ENCODE measurements around the gene ZSWIM1. TPM values are rescaled to one million over a fixed set of nuclear protein-coding genes. Genes with fewer than 3 reads are reported as not detected.

ZSWIM1 gene
- total and polyA plus RNA-seq, 2 donors from 2014 or later, result 6.7 to 13.1 TPM

DNA sequence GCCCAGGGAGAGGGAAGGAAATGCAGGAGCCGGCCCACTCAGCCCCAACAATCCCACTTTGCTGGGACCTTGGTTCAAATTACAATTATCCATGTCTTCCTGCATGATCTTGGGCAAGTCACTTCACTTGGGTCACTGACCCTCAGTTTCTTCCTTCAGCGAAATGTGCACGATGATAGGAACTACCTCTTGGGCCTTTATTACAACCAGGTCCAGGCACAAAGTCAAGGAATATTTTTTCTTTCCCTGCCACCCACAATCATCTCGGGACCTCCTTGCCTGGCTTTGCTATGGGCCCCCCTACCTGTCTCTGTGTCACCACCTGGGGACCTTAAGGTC, 31.3 kb downstream of the ZSWIM1 start:
- no peaks in the 10 kb centered on the region for H3K27me3 ChIP-seq (ENCODE audit: control insufficient read depth, insufficient read depth, low read length)
- no peaks in the 10 kb centered on the region for H3K36me3 ChIP-seq (ENCODE audit: control insufficient read depth in 2 of 3, insufficient read depth in 3 of 3, low read length in 3 of 3)
- intact Hi-C loops (cut with DNase I), result no loop called here
- TF ChIP-seq, protein P1, sequence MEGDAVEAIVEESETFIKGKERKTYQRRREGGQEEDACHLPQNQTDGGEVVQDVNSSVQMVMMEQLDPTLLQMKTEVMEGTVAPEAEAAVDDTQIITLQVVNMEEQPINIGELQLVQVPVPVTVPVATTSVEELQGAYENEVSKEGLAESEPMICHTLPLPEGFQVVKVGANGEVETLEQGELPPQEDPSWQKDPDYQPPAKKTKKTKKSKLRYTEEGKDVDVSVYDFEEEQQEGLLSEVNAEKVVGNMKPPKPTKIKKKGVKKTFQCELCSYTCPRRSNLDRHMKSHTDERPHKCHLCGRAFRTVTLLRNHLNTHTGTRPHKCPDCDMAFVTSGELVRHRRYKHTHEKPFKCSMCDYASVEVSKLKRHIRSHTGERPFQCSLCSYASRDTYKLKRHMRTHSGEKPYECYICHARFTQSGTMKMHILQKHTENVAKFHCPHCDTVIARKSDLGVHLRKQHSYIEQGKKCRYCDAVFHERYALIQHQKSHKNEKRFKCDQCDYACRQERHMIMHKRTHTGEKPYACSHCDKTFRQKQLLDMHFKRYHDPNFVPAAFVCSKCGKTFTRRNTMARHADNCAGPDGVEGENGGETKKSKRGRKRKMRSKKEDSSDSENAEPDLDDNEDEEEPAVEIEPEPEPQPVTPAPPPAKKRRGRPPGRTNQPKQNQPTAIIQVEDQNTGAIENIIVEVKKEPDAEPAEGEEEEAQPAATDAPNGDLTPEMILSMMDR (IDR thresholded peaks at IDR 0.05; ENCODE audit: borderline replicate concordance, extremely low read depth, insufficient read depth), result no peak
- FAIRE-seq, result no peak
- H3K9me3 ChIP-seq (ENCODE audit: control insufficient read depth in 2 of 3, insufficient read depth in 1 of 3, low read length in 3 of 3), result no peaks in the 10 kb centered on the region
- peaks cover 0 to 8% (median 0%) of the 10 kb centered on the region in 3 donors for H3K4me1 ChIP-seq (ENCODE audit: control insufficient read depth in 2 of 3, insufficient read depth in 2 of 3, low read depth in 1 of 3, low read length in 3 of 3)
- H3K4me3 ChIP-seq (ENCODE audit: low read length in 3 of 3), result peak overlapping the region in 2 of 3 donors; percentile 33 to 67
- DNase-seq, result no peak
- no peak overlapping the region for H3K27ac ChIP-seq (ENCODE audit: low read depth in 2 of 2, low read length in 2 of 2)
- no peak overlapping the region for H3K9ac ChIP-seq (ENCODE audit: low read length in 3 of 3)

DNA sequence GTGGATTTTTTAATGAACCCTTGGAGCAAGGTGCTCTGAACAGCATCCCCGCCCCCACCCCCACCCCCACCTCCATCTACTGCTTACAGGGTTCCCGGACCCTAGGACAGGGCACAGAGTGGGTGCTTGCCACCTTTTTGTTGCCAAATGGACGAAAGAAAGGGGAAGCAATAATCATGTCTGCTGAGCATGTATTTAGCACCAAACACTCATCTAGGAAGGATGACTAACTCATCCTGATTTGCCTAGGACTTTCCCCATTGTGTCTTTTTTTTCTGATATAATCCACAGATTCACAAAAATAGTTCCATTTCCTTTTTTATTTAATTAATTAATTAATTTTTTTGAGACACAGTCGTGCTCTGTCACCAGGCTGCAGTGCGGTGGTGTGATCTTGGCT, 32.1 kb downstream of the ZSWIM1 start:
- H3K36me3 ChIP-seq (ENCODE audit: control insufficient read depth in 2 of 3, insufficient read depth in 3 of 3, low read length in 3 of 3), result no peaks in the 10 kb centered on the region
- TF ChIP-seq, protein P1 (IDR thresholded peaks at IDR 0.05; ENCODE audit: borderline replicate concordance, extremely low read depth, insufficient read depth), result no peak
- peaks cover 0 to 10% (median 0%) of the 10 kb centered on the region in 3 donors for H3K4me1 ChIP-seq (ENCODE audit: control insufficient read depth in 2 of 3, insufficient read depth in 2 of 3, low read depth in 1 of 3, low read length in 3 of 3)
- intact Hi-C loops (cut with DNase I), result no loop called here
- no peak overlapping the region for H3K9ac ChIP-seq (ENCODE audit: low read length in 3 of 3)
- DNase-seq (no peak), FAIRE-seq (no peak)
- no peak overlapping the region for H3K27ac ChIP-seq (ENCODE audit: low read depth in 2 of 2, low read length in 2 of 2)
- H3K9me3 ChIP-seq (ENCODE audit: control insufficient read depth in 2 of 3, insufficient read depth in 1 of 3, low read length in 3 of 3), result no peaks in the 10 kb centered on the region
- no peak overlapping the region for H3K4me3 ChIP-seq (ENCODE audit: low read length in 3 of 3)
- H3K27me3 ChIP-seq (ENCODE audit: control insufficient read depth, insufficient read depth, low read length), result no peaks in the 10 kb centered on the region

DNA sequence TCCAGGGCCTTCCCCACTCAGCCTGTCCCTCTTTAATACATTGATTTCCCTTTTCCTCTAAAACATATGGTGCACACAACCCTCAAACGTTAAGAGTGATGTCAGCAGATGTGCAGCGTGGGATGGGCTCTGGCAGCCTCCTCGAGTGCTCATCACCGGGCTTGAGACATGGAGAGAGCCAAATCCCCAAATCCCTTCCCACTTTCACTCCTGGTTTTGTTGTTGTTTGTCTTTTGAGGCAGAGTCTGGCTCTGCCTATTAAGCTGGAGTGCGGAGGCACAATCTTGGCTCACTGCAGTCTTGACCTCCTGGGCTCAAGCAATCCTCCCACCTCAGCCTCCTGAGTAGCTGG, 36.7 kb downstream of the ZSWIM1 start:
- peaks cover 0 to 15% (median 6%) of the 10 kb centered on the region in 3 donors for H3K4me1 ChIP-seq (ENCODE audit: control insufficient read depth in 2 of 3, insufficient read depth in 2 of 3, low read depth in 1 of 3, low read length in 3 of 3)
- FAIRE-seq, result no peak
- intact Hi-C loops (cut with DNase I), result no loop called here

More for the DNA sequence above, 36.7 kb downstream of the ZSWIM1 start:
- DNase-seq, result peak in 1 of 5 donors; percentile 65
- no peaks in the 10 kb centered on the region for H3K9me3 ChIP-seq (ENCODE audit: control insufficient read depth in 2 of 3, insufficient read depth in 1 of 3, low read length in 3 of 3)
- H3K27ac ChIP-seq (ENCODE audit: low read depth in 2 of 2, low read length in 2 of 2), result peak overlapping the region; percentile 51 to 86
- no peak overlapping the region for H3K4me3 ChIP-seq (ENCODE audit: low read length in 3 of 3)
- H3K9ac ChIP-seq (ENCODE audit: low read length in 3 of 3), result no peak overlapping the region
- TF ChIP-seq, protein P1 (IDR thresholded peaks at IDR 0.05; ENCODE audit: borderline replicate concordance, extremely low read depth, insufficient read depth), result no peak
- no peaks in the 10 kb centered on the region for H3K36me3 ChIP-seq (ENCODE audit: control insufficient read depth in 2 of 3, insufficient read depth in 3 of 3, low read length in 3 of 3)
- H3K27me3 ChIP-seq (ENCODE audit: control insufficient read depth, insufficient read depth, low read length), result no peaks in the 10 kb centered on the region

Data from kidney (tissue), 14 donors.